Stimulated activated naive B cell treated with anti-CD40 and anti-IgM and Interleukin-4, amounts not matched to agents 10 μg/mL and 1 μg/mL and 100 μg/mL, for 72 hours (primary cell): Measurements from ENCODE around the gene CFAP97D2.
"Not testable (repeated sequence)": the region's sequence is repeated elsewhere in the genome, so short reads cannot be mapped to it uniquely, and the experiment has no call there.

Experiments
- ATAC-seq, 2 donors: fragments of 150-1000 bp; cut with Tn5 transposase; replicated peaks; 2 replicates each; pipeline ENCODE4 v1.10.0; 2021; ENCODE audit warnings: moderate library complexity in 1 of 2
- DNase-seq: peaks from one replicate; pipeline ENCODE4 v3.0.0; 2021
- H3K27ac Mint-ChIP-seq: one replicate; pipeline ENCODE4 v1.8.0; 2022; ENCODE audit warnings: mild to moderate bottlenecking, mixed read lengths
- H3K27me3 Mint-ChIP-seq, 2 donors: one replicate each; pipeline ENCODE4 v1.8.0; 2022; ENCODE audit warnings: mixed read lengths in 2 of 2
- H3K36me3 Mint-ChIP-seq, 2 donors: one replicate each; pipeline ENCODE4 v1.8.0; 2022; ENCODE audit warnings: mixed read lengths in 2 of 2, mild to moderate bottlenecking in 1 of 2
- H3K4me1 Mint-ChIP-seq, 2 donors: one replicate each; pipeline ENCODE4 v1.8.0; 2022; ENCODE audit warnings: mixed read lengths in 2 of 2, mild to moderate bottlenecking in 1 of 2
- H3K4me3 Mint-ChIP-seq, 2 donors: one replicate each; pipeline ENCODE4 v1.8.0; 2022; ENCODE audit warnings: mild to moderate bottlenecking in 2 of 2, mixed read lengths in 2 of 2, moderate library complexity in 1 of 2
- H3K9me3 Mint-ChIP-seq, 2 donors: one replicate each; pipeline ENCODE4 v1.8.0; 2022; ENCODE audit warnings: mixed read lengths in 2 of 2, mild to moderate bottlenecking in 1 of 2

Gene CFAP97D2

GRCh38 chr13:114236227-114236626, 57.2 kb downstream of the CFAP97D2 start:
- Mint-ChIP-seq H3K27ac (no peak overlapping the region), H3K27me3 (peaks cover 0 to 9% of the 10 kb centered on the region in 2 donors), H3K4me1 (peaks cover 14 to 25% of the 10 kb centered on the region in 2 donors), H3K36me3 (peaks cover 10 to 18% of the 10 kb centered on the region in 2 donors), H3K4me3 (peak overlapping the region; percentile 86 to 95), H3K9me3 (peaks cover 6 to 7% of the 10 kb centered on the region in 2 donors)
- ATAC-seq = no peak
- no peak for DNase-seq

- ATAC-seq = no peak
- DNase-seq = no peak
- H3K27me3 Mint-ChIP-seq = no peaks in the 10 kb centered on the region
- peaks cover 6 to 7% of the 10 kb centered on the region in 2 donors for H3K9me3 Mint-ChIP-seq
- peaks cover 14 to 17% of the 10 kb centered on the region in 2 donors for H3K4me1 Mint-ChIP-seq
- peak overlapping the region; percentile 43 for H3K27ac Mint-ChIP-seq
- no peak overlapping the region for H3K4me3 Mint-ChIP-seq
- H3K36me3 Mint-ChIP-seq = peaks cover 15 to 25% of the 10 kb centered on the region in 2 donors
Measured at GRCh38 chr13:114237415-114238112, 58.5 kb downstream of the CFAP97D2 start.

- no peak overlapping the region for H3K4me3 Mint-ChIP-seq
- H3K36me3 Mint-ChIP-seq = peaks cover 20 to 29% of the 10 kb centered on the region in 2 donors
- no peak overlapping the region for H3K27ac Mint-ChIP-seq
- no peaks in the 10 kb centered on the region for H3K27me3 Mint-ChIP-seq
- ATAC-seq (no peak), DNase-seq (no peak)
- no peaks in the 10 kb centered on the region for H3K9me3 Mint-ChIP-seq
- H3K4me1 Mint-ChIP-seq = peaks cover 0 to 5% of the 10 kb centered on the region in 2 donors
Measured at GRCh38 chr13:114241918-114242317, 62.9 kb downstream of the CFAP97D2 start.

- H3K36me3 Mint-ChIP-seq = peaks cover 21 to 32% of the 10 kb centered on the region in 2 donors
- ATAC-seq = no peak
- H3K4me1 Mint-ChIP-seq = peaks cover 0 to 1% of the 10 kb centered on the region in 2 donors
Measured at GRCh38 chr13:114243971-114244370, 64.9 kb downstream of the CFAP97D2 start.

GRCh38 chr13:114244637-114245036, 65.6 kb downstream of the CFAP97D2 start:
- H3K4me3 Mint-ChIP-seq = no peak overlapping the region
- no peak overlapping the region for H3K27ac Mint-ChIP-seq
- no peak for DNase-seq
- ATAC-seq = no peak
- H3K9me3 Mint-ChIP-seq = no peaks in the 10 kb centered on the region
- H3K36me3 Mint-ChIP-seq = peaks cover 21 to 28% of the 10 kb centered on the region in 2 donors
- peaks cover 0 to 1% of the 10 kb centered on the region in 2 donors for H3K4me1 Mint-ChIP-seq
- no peaks in the 10 kb centered on the region for H3K27me3 Mint-ChIP-seq

More at GRCh38 chr13:114243971-114244370, 64.9 kb downstream of the CFAP97D2 start:
- Mint-ChIP-seq H3K9me3 (no peaks in the 10 kb centered on the region), H3K27ac (no peak overlapping the region), H3K27me3 (no peaks in the 10 kb centered on the region), H3K4me3 (no peak overlapping the region)
- DNase-seq = no peak

- peaks cover 0 to 1% of the 10 kb centered on the region in 2 donors for H3K4me1 Mint-ChIP-seq
- H3K9me3 Mint-ChIP-seq = no peaks in the 10 kb centered on the region
- peaks cover 18 to 27% of the 10 kb centered on the region in 2 donors for H3K36me3 Mint-ChIP-seq
- no peaks in the 10 kb centered on the region for H3K27me3 Mint-ChIP-seq
- no peak for DNase-seq
- ATAC-seq = no peak
- no peak overlapping the region for H3K27ac Mint-ChIP-seq
- no peak overlapping the region for H3K4me3 Mint-ChIP-seq
Measured at GRCh38 chr13:114248011-114248410, 69.0 kb downstream of the CFAP97D2 start.

GRCh38 chr13:114249077-114249476, 70.0 kb downstream of the CFAP97D2 start:
- DNase-seq = no peak
- peaks cover 23 to 36% of the 10 kb centered on the region in 2 donors for H3K36me3 Mint-ChIP-seq
- no peak for ATAC-seq
- no peak overlapping the region for H3K4me3 Mint-ChIP-seq
- peaks cover 0 to 1% of the 10 kb centered on the region in 2 donors for H3K4me1 Mint-ChIP-seq
- H3K27ac Mint-ChIP-seq = no peak overlapping the region
- no peaks in the 10 kb centered on the region for H3K27me3 Mint-ChIP-seq
- H3K9me3 Mint-ChIP-seq = no peaks in the 10 kb centered on the region

- not testable (repeated sequence) for H3K9me3 Mint-ChIP-seq, H3K27ac Mint-ChIP-seq, H3K27me3 Mint-ChIP-seq, ATAC-seq, H3K4me3 Mint-ChIP-seq, DNase-seq
- peaks cover 4 to 11% of the 10 kb centered on the region in 2 donors for H3K4me1 Mint-ChIP-seq
- peaks cover 38 to 51% of the 10 kb centered on the region in 2 donors for H3K36me3 Mint-ChIP-seq
Measured at GRCh38 chr13:114251639-114252440, 72.8 kb downstream of the CFAP97D2 start.

- peaks cover 22 to 33% of the 10 kb centered on the region in 2 donors for H3K4me1 Mint-ChIP-seq
- peaks cover 43 to 56% of the 10 kb centered on the region in 2 donors for H3K36me3 Mint-ChIP-seq
- no peak overlapping the region for H3K4me3 Mint-ChIP-seq
- no peak for DNase-seq
- no peaks in the 10 kb centered on the region for H3K27me3 Mint-ChIP-seq
- H3K9me3 Mint-ChIP-seq = no peaks in the 10 kb centered on the region
- peak overlapping the region; percentile 4 for H3K27ac Mint-ChIP-seq
- peak; percentile 24 to 28 for ATAC-seq
Measured at GRCh38 chr13:114256547-114256946, 77.5 kb downstream of the CFAP97D2 start.

GRCh38 chr13:114257014-114257413, 78.0 kb downstream of the CFAP97D2 start:
- H3K9me3 Mint-ChIP-seq = no peaks in the 10 kb centered on the region
- no peak overlapping the region for H3K27ac Mint-ChIP-seq
- peaks cover 24 to 36% of the 10 kb centered on the region in 2 donors for H3K4me1 Mint-ChIP-seq
- peaks cover 45 to 58% of the 10 kb centered on the region in 2 donors for H3K36me3 Mint-ChIP-seq
- no peak overlapping the region for H3K4me3 Mint-ChIP-seq
- no peak for DNase-seq
- no peaks in the 10 kb centered on the region for H3K27me3 Mint-ChIP-seq
- no peak for ATAC-seq

GRCh38 chr13:114258589-114258988, 79.5 kb downstream of the CFAP97D2 start:
- no peak for DNase-seq
- Mint-ChIP-seq H3K9me3 (no peaks in the 10 kb centered on the region), H3K4me1 (peaks cover 32 to 51% of the 10 kb centered on the region in 2 donors), H3K36me3 (peaks cover 49 to 65% of the 10 kb centered on the region in 2 donors), H3K27ac (no peak overlapping the region), H3K4me3 (no peak overlapping the region), H3K27me3 (no peaks in the 10 kb centered on the region)
- ATAC-seq = no peak

GRCh38 chr13:114259374-114259773, 80.3 kb downstream of the CFAP97D2 start:
- no peak for DNase-seq
- ATAC-seq = no peak
- H3K36me3 Mint-ChIP-seq = peaks cover 47 to 61% of the 10 kb centered on the region in 2 donors
- no peak overlapping the region for H3K4me3 Mint-ChIP-seq
- H3K9me3 Mint-ChIP-seq = no peaks in the 10 kb centered on the region
- H3K27ac Mint-ChIP-seq = no peak overlapping the region
- no peaks in the 10 kb centered on the region for H3K27me3 Mint-ChIP-seq
- H3K4me1 Mint-ChIP-seq = peaks cover 34 to 55% of the 10 kb centered on the region in 2 donors

- no peak for DNase-seq
- Mint-ChIP-seq H3K27me3 (no peaks in the 10 kb centered on the region), H3K4me3 (no peak overlapping the region), H3K36me3 (peaks cover 41 to 58% of the 10 kb centered on the region in 2 donors), H3K4me1 (peaks cover 34 to 50% of the 10 kb centered on the region in 2 donors), H3K9me3 (no peaks in the 10 kb centered on the region), H3K27ac (peak overlapping the region; percentile 91)
- peak; percentile 28 to 52 for ATAC-seq
Measured at GRCh38 chr13:114259974-114260373, 80.9 kb downstream of the CFAP97D2 start.

GRCh38 chr13:114260814-114261213, 81.8 kb downstream of the CFAP97D2 start:
- ATAC-seq = peak; percentile 74 to 79
- no peak for DNase-seq
- Mint-ChIP-seq H3K4me3 (peak overlapping the region; percentile 37 to 66), H3K4me1 (peaks cover 34 to 50% of the 10 kb centered on the region in 2 donors), H3K36me3 (peaks cover 35 to 59% of the 10 kb centered on the region in 2 donors), H3K9me3 (no peaks in the 10 kb centered on the region), H3K27ac (peak overlapping the region; percentile 91), H3K27me3 (no peaks in the 10 kb centered on the region)
